ENCODE results near the gene SLF2.
"Not testable (repeated sequence)": the region's sequence is repeated elsewhere in the genome, so short reads cannot be mapped to it uniquely, and the experiment has no call there.

The SLF2 gene

DNA sequence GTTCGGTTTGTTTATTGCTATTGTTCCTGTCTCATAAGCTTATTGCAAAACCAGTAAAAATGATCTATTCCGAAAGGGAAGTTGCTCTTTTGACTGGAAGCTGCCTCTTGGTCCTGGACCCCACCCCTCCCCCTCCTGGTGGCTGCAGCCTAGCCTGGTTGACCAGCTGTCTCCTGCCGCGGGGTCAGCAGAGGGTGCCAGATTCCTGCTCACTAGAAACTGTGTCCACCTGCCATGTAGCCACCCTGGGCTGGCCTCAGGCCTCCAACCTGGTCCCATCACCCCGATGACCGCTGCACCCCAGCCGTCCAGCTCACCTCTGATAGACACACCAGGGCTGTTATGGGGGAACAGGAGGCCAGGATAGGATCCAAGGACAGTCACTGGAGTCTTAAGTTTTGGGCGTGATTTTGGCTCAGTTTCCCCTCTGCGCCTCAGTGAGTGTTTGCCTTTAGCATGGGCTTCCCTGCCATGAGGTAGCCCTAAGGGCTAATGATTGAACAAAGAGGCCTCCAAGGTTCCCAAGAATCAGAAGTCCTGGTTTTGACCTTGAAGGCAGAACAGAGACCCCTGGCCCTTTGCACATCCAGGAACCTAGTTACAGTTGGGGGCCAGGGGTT lies 32.9 kb upstream of the SLF2 start:
- no peak for DNase-seq (ENCODE audit: low read depth in 2 of 2, low spot score in 1 of 2)

DNA sequence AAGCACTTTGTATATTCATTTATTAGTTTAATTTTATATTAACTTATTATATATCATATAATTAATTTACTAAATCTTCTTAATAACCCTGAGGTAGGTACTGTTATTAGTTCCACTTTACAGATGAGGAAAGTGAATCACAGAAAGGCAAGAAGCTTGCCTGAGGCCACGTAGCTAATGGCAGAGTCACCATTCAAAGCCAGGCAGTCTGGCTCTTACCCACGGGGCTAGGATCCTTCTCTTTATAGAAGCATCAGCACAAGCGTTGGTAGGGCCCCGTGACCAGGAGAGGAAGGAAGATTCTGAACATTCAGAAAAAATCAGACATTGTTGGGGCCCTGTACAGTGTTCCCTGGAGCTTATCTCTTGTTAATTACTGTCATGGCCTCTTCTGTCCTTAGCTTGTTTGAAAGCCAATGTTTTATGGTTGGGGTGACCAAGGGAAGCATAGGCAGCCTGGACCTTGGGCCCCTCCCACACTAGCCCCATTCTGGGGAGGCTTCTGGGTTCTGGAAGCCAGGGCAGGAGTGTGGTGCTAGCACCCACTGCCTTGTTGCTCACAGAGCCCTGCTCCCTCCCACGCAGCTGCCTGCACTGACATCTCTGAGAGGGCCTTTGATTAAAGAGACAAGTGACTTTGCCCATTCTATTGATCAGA lies 31.1 kb upstream of the SLF2 start:
- DNase-seq (ENCODE audit: low read depth in 2 of 2, low spot score in 1 of 2), result no peak

DNA sequence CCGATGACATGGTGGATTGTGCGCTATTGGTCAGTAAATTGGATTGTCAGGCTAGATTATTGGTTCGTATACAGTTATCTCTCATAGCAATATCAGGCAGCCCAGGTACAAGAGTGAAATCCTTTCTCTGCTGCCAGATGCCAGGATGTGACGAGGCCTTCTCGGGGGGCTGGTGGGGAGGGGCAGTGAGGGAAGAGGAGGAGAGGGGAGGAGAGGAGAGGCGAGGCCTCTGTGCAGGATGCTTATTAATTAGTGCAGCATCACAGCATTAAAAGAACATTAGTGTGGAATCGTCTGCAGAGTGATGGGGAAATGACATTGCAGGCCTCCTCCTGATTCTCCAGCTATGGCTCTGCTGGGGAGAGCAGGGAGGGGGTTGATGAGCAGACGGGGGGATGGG lies 30.5 kb upstream of the SLF2 start:
- DNase-seq (ENCODE audit: low read depth in 2 of 2, low spot score in 1 of 2), result no peak

DNA sequence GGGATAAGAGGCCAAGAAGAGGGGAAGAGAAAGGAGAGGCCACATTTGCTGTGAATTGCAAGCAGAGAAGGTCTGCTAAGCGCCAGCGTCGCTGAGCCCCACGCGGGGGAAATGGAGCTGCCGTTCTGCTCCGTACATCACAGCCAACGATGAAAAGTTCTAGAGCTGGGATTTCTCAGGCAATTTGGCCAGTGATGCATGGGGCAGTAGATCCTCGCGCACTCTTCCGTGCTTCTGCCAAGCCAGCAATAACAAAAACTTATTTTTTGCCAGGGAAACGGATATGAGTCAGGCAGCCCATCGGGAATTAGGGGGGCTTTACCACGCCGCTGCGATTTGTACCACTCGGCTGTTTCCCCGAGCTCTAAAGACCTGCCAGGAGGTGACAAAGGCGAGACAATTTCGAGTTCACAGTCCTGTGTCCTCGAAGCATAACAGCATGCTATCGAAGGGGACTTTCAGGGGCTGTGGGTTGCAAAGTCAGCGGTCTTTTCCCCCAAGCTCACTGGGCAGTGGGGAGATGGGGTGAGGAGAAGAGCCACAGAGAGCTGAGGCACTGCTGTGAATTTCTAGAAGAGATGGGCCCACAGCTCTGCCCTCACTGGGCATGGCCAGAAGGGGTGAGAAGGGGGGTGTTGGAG lies 30.0 kb upstream of the SLF2 start:
- no peak for DNase-seq (ENCODE audit: low read depth in 2 of 2, low spot score in 1 of 2)

DNA sequence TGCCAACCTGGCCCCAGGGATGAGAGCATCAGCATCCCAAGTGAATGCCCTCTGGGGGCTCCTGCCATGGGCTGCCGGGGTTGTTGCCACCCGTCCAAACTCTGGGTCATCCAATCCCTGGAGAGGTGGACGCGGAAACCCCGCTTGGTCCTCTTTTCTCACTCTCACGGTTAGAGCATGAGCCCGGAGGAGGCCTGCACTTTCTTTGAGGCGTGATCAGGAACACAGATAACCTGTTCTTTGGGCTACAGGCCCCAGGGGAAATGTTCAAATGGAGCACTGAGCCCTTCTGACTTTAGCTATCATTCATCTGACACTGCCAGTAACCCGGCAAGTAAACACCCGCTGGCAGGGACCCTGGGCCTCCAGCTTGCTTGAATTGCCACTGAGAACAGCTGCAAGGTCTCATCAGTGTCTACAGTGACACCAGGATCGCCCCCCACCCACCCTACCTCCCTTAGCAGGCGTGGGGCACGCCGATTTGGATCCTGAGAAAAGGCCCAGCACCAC lies 29.4 kb upstream of the SLF2 start:
- no peak for DNase-seq (ENCODE audit: low read depth in 2 of 2, low spot score in 1 of 2)

DNA sequence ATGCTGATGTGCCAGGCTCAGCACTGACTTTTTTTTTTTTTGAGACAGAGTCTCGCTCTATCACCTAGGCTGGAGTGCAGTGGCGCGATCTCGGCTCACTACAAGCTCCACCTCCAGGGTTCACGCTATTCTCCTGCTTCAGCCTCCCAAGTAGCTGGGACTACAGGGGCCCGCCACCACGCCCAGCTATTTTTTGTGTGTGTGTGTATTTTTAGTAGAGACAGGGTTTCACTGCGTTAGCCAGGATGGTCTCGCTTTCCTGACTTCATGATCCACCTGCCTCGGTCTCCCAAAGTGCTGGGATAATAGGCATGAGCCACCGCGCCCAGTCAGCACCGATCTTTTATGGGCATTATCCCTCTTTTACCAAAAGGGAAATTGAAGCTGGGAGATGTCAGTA lies 27.2 kb upstream of the SLF2 start:
- not testable (repeated sequence) for DNase-seq (ENCODE audit: low read depth in 2 of 2, low spot score in 1 of 2)

DNA sequence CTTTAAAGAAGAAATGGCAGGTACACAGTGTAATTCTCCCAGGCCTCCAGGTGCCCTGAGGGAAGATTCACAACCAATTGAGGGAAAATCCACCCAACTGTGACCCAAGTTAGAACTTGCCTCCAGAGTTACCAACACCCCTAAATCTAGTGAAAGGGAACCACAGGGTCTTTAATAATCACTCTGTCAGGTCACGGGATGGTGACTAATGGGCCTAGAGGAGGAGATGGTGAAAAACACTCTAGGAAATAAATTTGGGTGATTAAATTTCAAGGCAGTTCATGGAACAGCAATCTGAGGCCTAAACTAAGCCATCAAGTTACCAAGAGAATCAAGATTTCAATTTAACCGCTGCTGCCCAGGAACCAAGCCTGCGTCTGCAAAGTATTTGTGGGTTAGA lies 26.7 kb upstream of the SLF2 start:
- DNase-seq (ENCODE audit: low read depth in 2 of 2, low spot score in 1 of 2), result no peak

DNA sequence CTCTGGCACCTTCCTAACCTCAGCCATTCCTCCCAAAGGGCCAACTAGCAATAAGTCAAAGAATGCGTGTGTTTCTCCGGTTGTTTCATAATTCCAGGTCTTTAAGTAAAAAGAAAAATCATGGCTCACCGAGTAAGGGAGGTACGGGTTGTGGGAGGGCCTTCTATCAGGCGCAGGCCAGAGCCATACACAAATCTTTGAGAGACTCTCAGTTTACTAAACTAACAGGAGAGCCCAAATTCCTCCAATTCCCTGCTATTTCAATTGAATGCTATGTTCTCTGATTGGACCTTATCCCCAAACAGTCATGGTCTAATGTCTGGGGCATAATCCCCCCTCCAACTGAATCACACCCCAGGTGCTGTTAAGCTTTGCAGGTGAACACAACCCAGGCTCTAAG lies 26.2 kb upstream of the SLF2 start:
- no peak for DNase-seq (ENCODE audit: low read depth in 2 of 2, low spot score in 1 of 2)

DNA sequence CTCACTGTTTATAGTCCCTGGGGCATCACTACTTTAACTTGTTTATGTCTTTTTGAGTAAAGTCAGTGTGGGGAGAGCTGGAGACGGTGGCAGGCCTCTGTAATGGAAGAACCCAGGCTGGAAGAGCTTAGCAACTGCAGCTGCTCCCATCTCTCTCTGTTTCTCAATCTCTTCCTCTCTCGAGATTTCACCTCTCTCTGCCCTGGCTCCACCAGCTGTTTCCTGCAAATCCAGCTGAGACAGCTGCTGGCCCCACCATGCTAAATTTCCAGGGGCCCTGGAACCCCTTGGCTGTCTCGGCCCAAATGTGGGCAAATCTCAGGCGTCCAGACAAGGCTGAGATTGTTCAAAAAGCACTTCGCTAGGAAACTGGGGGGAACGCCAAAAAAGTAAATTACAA lies 25.8 kb upstream of the SLF2 start:
- no peak for DNase-seq (ENCODE audit: low read depth in 2 of 2, low spot score in 1 of 2)

DNA sequence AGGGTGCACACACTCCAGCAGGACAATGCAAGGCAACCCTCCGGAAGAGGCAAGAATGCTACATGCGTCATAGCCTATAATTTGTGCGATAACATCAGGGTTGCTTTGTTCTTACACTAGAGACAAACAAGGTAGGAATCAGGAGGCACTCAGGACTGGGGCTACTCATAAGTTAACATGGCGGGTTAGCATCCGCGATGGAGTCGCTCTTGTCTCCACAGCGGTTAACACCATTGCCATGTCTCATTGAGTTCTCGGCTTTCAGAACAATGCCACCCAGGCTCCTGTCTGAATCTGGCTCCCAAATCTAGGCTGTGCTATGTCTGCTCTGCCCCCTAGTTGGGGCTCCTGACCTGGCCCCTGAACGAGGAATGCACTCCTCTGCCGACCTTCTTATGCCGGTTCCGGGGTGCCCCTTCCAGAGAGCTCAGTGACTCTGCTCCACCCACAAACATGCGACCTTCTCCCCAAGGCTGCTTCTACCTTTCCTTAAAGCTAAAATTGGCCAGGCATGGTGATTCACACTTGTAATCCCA lies 24.9 kb upstream of the SLF2 start:
- no peak for DNase-seq (ENCODE audit: low read depth in 2 of 2, low spot score in 1 of 2)

DNA sequence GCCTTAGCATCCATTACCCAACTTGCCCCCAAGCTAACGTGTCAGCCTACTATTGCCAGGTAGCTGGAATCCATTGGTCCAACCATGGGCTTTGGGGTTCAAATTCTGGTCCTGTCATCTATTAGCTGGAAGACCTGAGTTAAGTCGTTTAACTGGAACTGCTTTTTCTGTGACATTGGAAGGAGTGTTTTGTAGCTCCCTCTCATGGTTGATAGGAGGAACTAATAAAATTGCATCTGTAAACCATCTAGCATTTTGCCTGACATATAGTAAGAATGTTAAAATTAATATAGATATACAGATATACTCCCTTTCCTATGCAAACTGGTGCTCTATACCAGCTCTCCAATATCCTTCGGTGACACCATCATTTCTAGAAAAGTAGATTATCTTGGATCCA lies 23.8 kb upstream of the SLF2 start:
- no peak for DNase-seq (ENCODE audit: low read depth in 2 of 2, low spot score in 1 of 2)

DNA sequence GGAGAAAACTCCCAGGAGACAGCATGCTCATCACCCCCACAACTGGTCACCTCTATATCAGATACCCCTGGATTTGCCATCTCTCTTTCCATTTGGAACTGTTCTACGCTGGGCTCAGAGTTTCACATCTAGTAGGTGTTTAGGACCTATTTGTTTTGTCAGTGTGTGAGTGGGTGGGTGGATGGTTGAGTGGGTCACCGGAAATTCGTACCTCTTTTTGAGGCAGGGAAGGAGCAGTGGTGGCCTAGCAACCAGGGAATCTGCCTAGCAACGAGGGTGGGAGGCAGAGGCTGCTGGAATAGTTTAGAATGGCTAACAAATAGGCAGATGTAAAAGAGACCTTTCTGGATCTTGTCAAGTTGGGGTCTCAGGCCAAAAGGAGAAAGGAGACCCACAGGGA lies 23.2 kb upstream of the SLF2 start:
- no peak for DNase-seq (ENCODE audit: low read depth in 2 of 2, low spot score in 1 of 2)

- DNase-seq (ENCODE audit: low read depth in 2 of 2, low spot score in 1 of 2), result no peak
Measured at GRCh38 chr10:100890141-100890672, 22.6 kb upstream of the SLF2 start.

DNA sequence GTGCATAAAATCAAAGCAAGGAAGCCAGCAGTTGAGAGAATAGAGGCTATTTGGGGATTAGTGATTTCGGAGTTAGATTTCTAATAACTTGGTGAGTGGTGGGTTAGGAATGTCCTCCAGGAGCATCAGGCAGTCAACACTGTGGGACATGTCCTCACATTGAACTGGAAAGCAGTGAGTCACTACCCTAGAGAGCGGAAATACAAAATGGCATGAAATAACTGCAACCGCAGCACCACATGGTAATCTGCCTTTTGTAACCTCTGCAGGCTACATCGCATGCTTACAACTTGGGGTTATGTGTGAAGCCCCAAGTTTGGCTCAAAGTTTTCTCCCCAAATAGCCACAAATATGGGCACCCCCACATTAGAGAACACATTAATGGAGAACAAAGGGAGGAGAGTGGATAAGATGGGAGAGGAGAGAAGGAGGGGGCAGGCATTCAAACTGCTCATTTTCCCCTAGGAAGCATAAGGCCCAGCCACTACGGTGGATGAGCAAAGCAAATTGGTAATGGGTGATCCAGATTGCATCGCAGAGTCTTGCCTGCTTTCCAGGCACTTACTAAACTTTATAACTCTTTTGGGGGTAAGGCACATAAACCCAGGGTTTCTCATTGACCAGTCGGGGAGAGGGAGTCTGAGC lies 22.0 kb upstream of the SLF2 start:
- no peak for DNase-seq (ENCODE audit: low read depth in 2 of 2, low spot score in 1 of 2)

- no peak for DNase-seq (ENCODE audit: low read depth in 2 of 2, low spot score in 1 of 2)
Measured at GRCh38 chr10:100894033-100894432, 18.7 kb upstream of the SLF2 start.

DNA sequence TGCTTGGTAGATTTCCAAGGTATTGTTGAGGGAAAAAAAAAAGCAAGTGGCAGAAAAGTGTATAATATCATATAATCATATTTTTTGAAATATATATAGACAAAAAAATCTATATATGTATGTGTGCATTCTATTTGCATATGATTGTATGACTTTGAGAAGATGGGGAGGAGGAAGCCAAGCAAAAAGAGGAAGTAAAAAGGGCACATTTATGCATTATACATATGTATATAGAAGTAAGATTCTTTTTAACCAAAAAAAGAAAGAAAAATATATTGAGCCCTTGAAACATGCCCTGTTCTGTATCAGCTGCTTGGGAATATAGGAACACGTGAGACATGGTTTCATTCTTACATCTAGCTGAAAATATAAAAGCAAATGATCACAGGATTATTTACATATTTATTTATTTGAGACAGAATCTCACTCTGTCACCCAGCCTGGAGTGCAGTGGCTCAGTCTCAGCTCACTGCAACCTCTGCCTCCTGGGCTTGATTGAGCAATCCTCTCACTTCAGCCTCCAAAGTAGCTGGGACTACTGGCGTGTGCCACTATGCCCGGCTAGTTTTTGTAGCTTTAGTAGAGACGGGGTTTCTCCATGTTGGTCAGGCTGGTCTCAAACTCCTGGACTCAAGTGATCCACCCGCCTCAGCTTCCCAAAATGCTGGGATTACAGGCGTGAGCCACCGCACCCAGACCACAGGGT lies 18.0 kb upstream of the SLF2 start:
- DNase-seq (ENCODE audit: low read depth in 2 of 2, low spot score in 1 of 2), result no peak

DNA sequence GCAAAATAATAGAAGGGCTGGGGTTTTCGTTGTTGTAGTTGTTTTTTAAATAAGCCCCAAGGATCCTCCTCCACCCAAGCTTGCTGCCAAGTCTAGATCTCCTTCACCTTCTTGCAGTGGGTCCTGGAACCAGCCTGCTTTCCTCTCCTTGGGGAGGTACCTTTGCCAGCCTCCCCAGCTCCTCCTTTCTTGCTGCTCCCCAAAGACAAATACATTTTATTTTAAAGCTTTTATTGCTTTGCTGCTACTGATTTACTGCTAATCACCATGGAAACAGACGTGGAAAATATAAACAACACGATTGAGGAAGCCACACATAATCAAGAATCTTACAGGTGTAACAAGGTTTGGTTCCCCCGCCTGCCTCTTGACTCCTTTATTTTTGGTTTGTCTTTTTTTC lies 17.4 kb upstream of the SLF2 start:
- DNase-seq (ENCODE audit: low read depth in 2 of 2, low spot score in 1 of 2), result no peak

GRCh38 chr10:100895896-100896295 lies 16.9 kb upstream of the SLF2 start:
- DNase-seq (ENCODE audit: low read depth in 2 of 2, low spot score in 1 of 2), result no peak

GRCh38 chr10:100896876-100897461 lies 15.8 kb upstream of the SLF2 start:
- no peak for DNase-seq (ENCODE audit: low read depth in 2 of 2, low spot score in 1 of 2)

GRCh38 chr10:100897976-100898375 lies 14.8 kb upstream of the SLF2 start:
- DNase-seq (ENCODE audit: low read depth in 2 of 2, low spot score in 1 of 2), result no peak

GRCh38 chr10:100899171-100899570 lies 13.6 kb upstream of the SLF2 start:
- no peak for DNase-seq (ENCODE audit: low read depth in 2 of 2, low spot score in 1 of 2)

All from stimulated activated CD8-positive, alpha-beta memory T cell treated with anti-CD3 and anti-CD28 coated beads, Interleukin-4, amount 100 ng/mL, for 1 hour (primary cell).